IPS-20b (cell line): ENCODE results near the gene INTS11.

ENCODE experiments used
- H3K27ac ChIP-seq: one replicate; pipeline ENCODE4 v1.5.1; 2013; ENCODE audit warnings: low read length
- H3K27me3 ChIP-seq: 2 replicates; pipeline ENCODE4 v1.6.1; 2013; ENCODE audit warnings: mild to moderate bottlenecking, low read length, inconsistent platforms; ENCODE audit not compliant: insufficient read depth
- H3K36me3 ChIP-seq: 2 replicates; pipeline ENCODE4 v1.6.1; 2013; ENCODE audit warnings: low read depth, mild to moderate bottlenecking, inconsistent platforms, low read length, moderate library complexity; ENCODE audit not compliant: insufficient read depth
- H3K4me1 ChIP-seq: 2 replicates; pipeline ENCODE4 v1.6.1; 2013; ENCODE audit warnings: mild to moderate bottlenecking, control low read depth, inconsistent platforms, low read length, moderate library complexity; ENCODE audit not compliant: insufficient read depth
- H3K4me3 ChIP-seq: 2 replicates; pipeline ENCODE4 v1.5.1; 2013; ENCODE audit warnings: mild to moderate bottlenecking, low read length, inconsistent platforms
- H3K9ac ChIP-seq: 2 replicates; pipeline ENCODE4 v1.6.1; 2013; ENCODE audit warnings: low read depth, mild to moderate bottlenecking, inconsistent platforms, low read length, moderate library complexity
- H3K9me3 ChIP-seq: 2 replicates; pipeline ENCODE4 v1.6.1; 2013; ENCODE audit warnings: mild to moderate bottlenecking, low read depth, low read length, inconsistent platforms; ENCODE audit not compliant: insufficient read depth

The INTS11 gene

GRCh38 chr1:1287288-1288110 is 37.0 kb downstream of the INTS11 start:
- no peaks in the 10 kb centered on the region for H3K36me3 ChIP-seq
- no peaks in the 10 kb centered on the region for H3K27me3 ChIP-seq
- no peaks in the 10 kb centered on the region for H3K4me1 ChIP-seq
- no peak overlapping the region for H3K9ac ChIP-seq
- no peak overlapping the region for H3K27ac ChIP-seq
- no peak overlapping the region for H3K4me3 ChIP-seq
- H3K9me3 ChIP-seq = no peaks in the 10 kb centered on the region

GRCh38 chr1:1286313-1287261 is 37.9 kb downstream of the INTS11 start:
- H3K36me3 ChIP-seq = no peaks in the 10 kb centered on the region
- no peaks in the 10 kb centered on the region for H3K27me3 ChIP-seq
- H3K4me1 ChIP-seq = no peaks in the 10 kb centered on the region
- H3K4me3 ChIP-seq = no peak overlapping the region
- H3K9me3 ChIP-seq = no peaks in the 10 kb centered on the region
- H3K27ac ChIP-seq = no peak overlapping the region
- H3K9ac ChIP-seq = no peak overlapping the region

GRCh38 chr1:1285611-1286311 is 38.7 kb downstream of the INTS11 start:
- no peak overlapping the region for H3K27ac ChIP-seq
- no peak overlapping the region for H3K9ac ChIP-seq
- no peaks in the 10 kb centered on the region for H3K27me3 ChIP-seq
- H3K9me3 ChIP-seq = no peaks in the 10 kb centered on the region
- H3K4me3 ChIP-seq = no peak overlapping the region
- H3K36me3 ChIP-seq = no peaks in the 10 kb centered on the region
- no peaks in the 10 kb centered on the region for H3K4me1 ChIP-seq

GRCh38 chr1:1285102-1285571 is 39.3 kb downstream of the INTS11 start:
- H3K4me1 ChIP-seq = no peaks in the 10 kb centered on the region
- no peaks in the 10 kb centered on the region for H3K9me3 ChIP-seq
- no peaks in the 10 kb centered on the region for H3K36me3 ChIP-seq
- no peak overlapping the region for H3K27ac ChIP-seq
- H3K9ac ChIP-seq = no peak overlapping the region
- H3K27me3 ChIP-seq = no peaks in the 10 kb centered on the region
- no peak overlapping the region for H3K4me3 ChIP-seq

- Histone ChIP-seq H3K4me1 (no peaks in the 10 kb centered on the region), H3K9me3 (no peaks in the 10 kb centered on the region), H3K27ac (no peak overlapping the region), H3K36me3 (no peaks in the 10 kb centered on the region), H3K27me3 (no peaks in the 10 kb centered on the region), H3K4me3 (no peak overlapping the region), H3K9ac (no peak overlapping the region)
These were observed 40.0 kb downstream of the INTS11 start for GRCh38 chr1:1284221-1285101.

- Histone ChIP-seq H3K9me3 (no peaks in the 10 kb centered on the region), H3K36me3 (no peaks in the 10 kb centered on the region), H3K27ac (no peak overlapping the region), H3K27me3 (no peaks in the 10 kb centered on the region), H3K9ac (no peak overlapping the region), H3K4me3 (no peak overlapping the region), H3K4me1 (no peaks in the 10 kb centered on the region)
These were observed 40.6 kb downstream of the INTS11 start for GRCh38 chr1:1283821-1284220.

- Histone ChIP-seq H3K36me3 (no peaks in the 10 kb centered on the region), H3K9me3 (no peaks in the 10 kb centered on the region), H3K4me1 (no peaks in the 10 kb centered on the region), H3K9ac (no peak overlapping the region), H3K27ac (no peak overlapping the region), H3K27me3 (no peaks in the 10 kb centered on the region), H3K4me3 (no peak overlapping the region)
These were observed 41.5 kb downstream of the INTS11 start for GRCh38 chr1:1282998-1283397.

- Histone ChIP-seq H3K4me3 (no peak overlapping the region), H3K9ac (no peak overlapping the region), H3K4me1 (no peaks in the 10 kb centered on the region), H3K27ac (no peak overlapping the region), H3K27me3 (no peaks in the 10 kb centered on the region), H3K9me3 (no peaks in the 10 kb centered on the region), H3K36me3 (no peaks in the 10 kb centered on the region)
These were observed 42.7 kb downstream of the INTS11 start for GRCh38 chr1:1281533-1282321.

GRCh38 chr1:1280782-1281481 is 43.5 kb downstream of the INTS11 start:
- Histone ChIP-seq H3K4me3 (no peak overlapping the region), H3K4me1 (no peaks in the 10 kb centered on the region), H3K9me3 (no peaks in the 10 kb centered on the region), H3K36me3 (no peaks in the 10 kb centered on the region), H3K27me3 (no peaks in the 10 kb centered on the region), H3K27ac (no peak overlapping the region), H3K9ac (no peak overlapping the region)

GRCh38 chr1:1279028-1279427 is 45.4 kb downstream of the INTS11 start:
- peaks cover 7% of the 10 kb centered on the region for H3K27me3 ChIP-seq
- H3K9me3 ChIP-seq = no peaks in the 10 kb centered on the region
- H3K4me1 ChIP-seq = no peaks in the 10 kb centered on the region; the same call in 1 of the 2 replicates
- no peak overlapping the region for H3K4me3 ChIP-seq
- H3K36me3 ChIP-seq = no peaks in the 10 kb centered on the region
- no peak overlapping the region for H3K9ac ChIP-seq
- H3K27ac ChIP-seq = no peak overlapping the region
